Endothelial cell of umbilical vein (primary cell): ENCODE measurements around the gene PPIL1. TPM values are rescaled to one million over a fixed set of nuclear protein-coding genes. Genes with fewer than 3 reads are reported as not detected.

Source experiments
- BruUV-seq: library from RNA; stranded (reverse); fragments of 400-500 nt; replicated peaks from 2 replicates; lab custom pipeline; 2021; lab: Mats Ljungman, UMichigan
- CTCF ChIA-PET: fragments of 300-600, 350-600 bp; sonication (Branson Sonifier 250); formaldehyde crosslinking; loops from one replicate; lab custom pipeline; 2021; ENCODE audit warnings: antibody characterized with exemption, inconsistent platforms; lab: Charles Lee
- POLR2A ChIA-PET: fragments of 300-600, 350-600 bp; sonication (Branson Sonifier 250); formaldehyde crosslinking; loops from one replicate; lab custom pipeline; 2021; ENCODE audit warnings: antibody characterized with exemption, inconsistent platforms; lab: Charles Lee
- DNase-seq: peaks from one replicate; pipeline ENCODE4 v3.0.0-alpha.2; 2011; ENCODE audit warnings: low read depth, low spot score
- FAIRE-seq: peaks from 2 replicates; lab custom pipeline; 2011; peaks lifted over from hg19 to GRCh38; lab: Jason Lieb, UNC
- H2AFZ ChIP-seq: 2 replicates; pipeline ENCODE4 v1.6.0; 2012; ENCODE audit warnings: low read depth, low read length, control low read depth, inconsistent platforms
- H3K27ac ChIP-seq: 2 replicates; pipeline ENCODE4 v1.5.1; 2011; ENCODE audit warnings: low read depth, mild to moderate bottlenecking, control low read depth, low read length, moderate library complexity; ENCODE audit not compliant: insufficient read depth
- H3K27me3 ChIP-seq, 2 experiments: 2 replicates each; pipeline versions ENCODE4 v1.6.0 to v1.6.1; 2011; ENCODE audit warnings: low read length in 2 of 2, mixed read lengths in 1 of 2; ENCODE audit not compliant: control insufficient read depth in 2 of 2, insufficient read depth in 2 of 2
- H3K36me3 ChIP-seq, 2 experiments: 2 replicates in 1 of 2; 3 replicates in 1 of 2; pipeline ENCODE4 v1.5.1; 2011; ENCODE audit warnings: low read length in 2 of 2, mild to moderate bottlenecking in 1 of 2, moderate library complexity in 1 of 2; ENCODE audit not compliant: control insufficient read depth in 2 of 2, insufficient read depth in 2 of 2; ENCODE audit errors: extremely low read depth in 1 of 2
- H3K4me1 ChIP-seq: 3 replicates; pipeline ENCODE4 v1.5.1; 2011; ENCODE audit warnings: mild to moderate bottlenecking, low read length; ENCODE audit not compliant: control insufficient read depth, insufficient read depth; ENCODE audit errors: extremely low read depth
- H3K4me2 ChIP-seq: 2 replicates; pipeline ENCODE4 v1.6.1; 2011; ENCODE audit warnings: low read length, control low read depth, mixed read lengths; ENCODE audit not compliant: insufficient read depth
- H3K4me3 ChIP-seq, 3 experiments: fragments of 200-600 bp in 1 of 3; sonication (generic), shearing (Covaris generic) in 1 of 3; replicated peaks in 1 of 3; 2 replicates each; pipeline ENCODE4 v1.5.1; 2011 to 2016; ENCODE audit warnings: control low read depth in 3 of 3, low read length in 3 of 3, mild to moderate bottlenecking in 2 of 3, inconsistent platforms in 1 of 3, low read depth in 1 of 3, moderate library complexity in 1 of 3; ENCODE audit not compliant: insufficient read depth in 1 of 3
- H3K79me2 ChIP-seq: 2 replicates; pipeline ENCODE4 v1.6.0; 2012; ENCODE audit warnings: low read length, inconsistent platforms; ENCODE audit not compliant: control insufficient read depth, insufficient read depth
- H3K9ac ChIP-seq: replicated peaks from 2 replicates; pipeline ENCODE3; 2011; ENCODE audit warnings: low read length, control low read depth; ENCODE audit not compliant: insufficient read depth; ENCODE audit errors: extremely low read depth
- H3K9me1 ChIP-seq: replicated peaks from 3 replicates; pipeline ENCODE4 v1.6.0; 2011; ENCODE audit warnings: mild to moderate bottlenecking, low read length; ENCODE audit not compliant: control insufficient read depth, insufficient read depth; ENCODE audit errors: extremely low read depth
- H3K9me3 ChIP-seq: replicated peaks from 2 replicates; pipeline ENCODE4 v1.5.1; 2012; ENCODE audit warnings: low read length, inconsistent platforms; ENCODE audit not compliant: control insufficient read depth, insufficient read depth
- H4K20me1 ChIP-seq: replicated peaks from 2 replicates; pipeline ENCODE3; 2011; ENCODE audit warnings: mild to moderate bottlenecking, low read length; ENCODE audit not compliant: control insufficient read depth, insufficient read depth; ENCODE audit errors: extremely low read depth
- CTCF ChIP-seq, 2 donors: IDR thresholded peaks; 1 replicate in 1 of 2; 2 replicates in 1 of 2; pipeline ENCODE4 v1.5.1; 2011; ENCODE audit warnings: low read length in 2 of 2, mild to moderate bottlenecking in 2 of 2, moderate library complexity in 2 of 2, control low read depth in 1 of 2, inconsistent platforms in 1 of 2, low read depth in 1 of 2; ENCODE audit not compliant: insufficient read depth in 1 of 2; ENCODE audit errors: extremely low read depth in 1 of 2
- EZH2 ChIP-seq: IDR thresholded peaks from 2 replicates; pipeline ENCODE4 v1.6.1; 2012; ENCODE audit warnings: borderline replicate concordance, low read depth, mild to moderate bottlenecking, moderate library complexity, low read length, inconsistent platforms; ENCODE audit not compliant: severe bottlenecking
- FOS ChIP-seq: IDR thresholded peaks from 2 replicates; pipeline ENCODE4 v1.6.1; 2011; ENCODE audit warnings: mild to moderate bottlenecking, low read length, moderate library complexity, borderline replicate concordance; ENCODE audit not compliant: insufficient read depth
- GATA2 ChIP-seq: IDR thresholded peaks from 2 replicates; pipeline ENCODE4 v1.7.0; 2011; ENCODE audit warnings: low read depth, mild to moderate bottlenecking, moderate library complexity, mixed read lengths, low read length; ENCODE audit not compliant: insufficient read length, insufficient read depth
- JUN ChIP-seq: IDR thresholded peaks from 2 replicates; pipeline ENCODE4 v1.6.1; 2011; ENCODE audit warnings: borderline replicate concordance, low read depth; ENCODE audit not compliant: insufficient read length, insufficient read depth
- MAX ChIP-seq: IDR thresholded peaks from 2 replicates; pipeline ENCODE4 v1.6.1; 2011; ENCODE audit not compliant: insufficient read depth, insufficient read length
- MYC ChIP-seq: IDR thresholded peaks from one replicate; pipeline ENCODE4 v1.6.1; 2011; ENCODE audit warnings: mild to moderate bottlenecking, low read depth, low read length
- POLR2A ChIP-seq: IDR thresholded peaks from 2 replicates; pipeline ENCODE4 v1.6.1; 2012; ENCODE audit warnings: low read depth, mild to moderate bottlenecking, control low read depth, low read length
- POLR2AphosphoS5 ChIP-seq: IDR thresholded peaks from 2 replicates; pipeline ENCODE4 v1.6.1; 2012; ENCODE audit warnings: low read depth, mild to moderate bottlenecking, control low read depth, low read length, moderate library complexity; ENCODE audit not compliant: insufficient read depth
- dilution Hi-C: fragments of 300-500 bp; cut with MboI; formaldehyde crosslinking; loops from one replicate; pipeline ENCODE4 v1.15.0; 2019; ENCODE audit warnings: low sequenced_read_pairs; ENCODE audit not compliant: extremely low pct_ligation_motif_present
- intact Hi-C: fragments of 100-400 bp; cut with micrococcal nuclease; formaldehyde crosslinking; loops from one replicate; pipeline ENCODE4 v1.10.0; 2022
- polyA plus RNA-seq, 4 experiments: library from polyadenylated mRNA; depleted of rRNA in 3 of 4; stranded (reverse) in 3 of 4; unstranded in 1 of 4; fragments of >200 nt; gene quantifications; 2 replicates each; pipeline versions ENCODE4 v1.2.1 to v1.2.3, GENCODE V29; 2011 to 2012; ENCODE audit warnings: missing spikeins in 1 of 4
- total RNA-seq: library from RNA; stranded (reverse); gene quantifications from 2 replicates; pipeline ENCODE4 v1.2.3, GENCODE V29; 2021

Gene PPIL1
- total and polyA plus RNA-seq, 2 donors (not counting 3 experiments of a cell fraction or from before 2014, with no cell fraction given): 28.6 to 35.6 TPM

GRCh38 chr6:36837686-36838085 is 36.9 kb downstream of the PPIL1 start:
- H4K20me1 ChIP-seq: no peaks in the 10 kb centered on the region
- dilution Hi-C loops: no loop called here
- no TSS peak for BruUV-seq
- ChIA-PET POLR2A (no interaction called here), CTCF (interaction anchor here (1.0 kb wide), 1 partner anchor 180 kb away, joined by 3 read pairs; no protein-coding TSS in a partner anchor)
- peaks cover 0 to 4% of the 10 kb centered on the region in 2 experiments for H3K36me3 ChIP-seq
- FAIRE-seq (no peak), DNase-seq (no peak)
- no peak overlapping the region for H3K4me2 ChIP-seq
- H2AFZ ChIP-seq: no peak overlapping the region
- H3K9me1 ChIP-seq: no peaks in the 10 kb centered on the region
- peaks cover 24% of the 10 kb centered on the region for H3K4me1 ChIP-seq
- H3K27me3 ChIP-seq: no peaks in the 10 kb centered on the region
- no peaks in the 10 kb centered on the region for H3K79me2 ChIP-seq
- H3K9me3 ChIP-seq: no peaks in the 10 kb centered on the region
- no peak overlapping the region for H3K27ac ChIP-seq
- intact Hi-C loops: no loop called here
- TF ChIP-seq JUN: no peak
- no peak for TF ChIP-seq POLR2A
- TF ChIP-seq CTCF (IDR thresholded peaks at IDR 0.05; ENCODE audit: extremely low read depth in 1 of 2, insufficient read depth in 1 of 2, low read depth in 1 of 2, low read length in 2 of 2): no peak
- TF ChIP-seq GATA2: no peak
- TF ChIP-seq MYC: no peak
- TF ChIP-seq FOS: no peak
- no peak for TF ChIP-seq EZH2
- TF ChIP-seq POLR2AphosphoS5: no peak
- no peak for TF ChIP-seq MAX
- H3K4me3 ChIP-seq: no peak overlapping the region
- no peak overlapping the region for H3K9ac ChIP-seq
